Mesothelial cell of epicardium (in vitro differentiated cells): ENCODE results near the gene NIM1K. TPM values are rescaled to one million over a fixed set of nuclear protein-coding genes. Genes with fewer than 3 reads are reported as not detected.

ENCODE experiments used
- DNase-seq, 2 experiments: peaks; one replicate each; pipeline ENCODE4 v3.0.0; 2021; ENCODE audit warnings: low spot score in 2 of 2; ENCODE audit not compliant: unreplicated experiment in 2 of 2
- H3K27ac Mint-ChIP-seq: 2 replicates; pipeline ENCODE4 v1.8.0; 2021; ENCODE audit warnings: mixed read lengths
- H3K27me3 Mint-ChIP-seq: 2 replicates; pipeline ENCODE4 v1.8.0; 2021; ENCODE audit warnings: low read depth, mixed read lengths
- H3K36me3 Mint-ChIP-seq: 2 replicates; pipeline ENCODE4 v1.8.0; 2021; ENCODE audit warnings: mixed read lengths
- H3K4me1 Mint-ChIP-seq: 2 replicates; pipeline ENCODE4 v1.8.0; 2021; ENCODE audit warnings: mixed read lengths
- H3K4me3 Mint-ChIP-seq: 2 replicates; pipeline ENCODE4 v1.8.0; 2021; ENCODE audit warnings: mild to moderate bottlenecking, moderate library complexity, mixed read lengths
- H3K9me3 Mint-ChIP-seq: 2 replicates; pipeline ENCODE4 v1.8.0; 2021; ENCODE audit warnings: mixed read lengths
- total RNA-seq: library from RNA; stranded (reverse); gene quantifications from 3 replicates; pipeline ENCODE4 v1.2.1, GENCODE V29; 2021
- TF ChIP-seq, protein P1 (sequence below): fragments of 200-600 bp; sonication (generic); IDR thresholded peaks from one replicate; pipeline ENCODE4 v1.5.0; 2021; ENCODE audit warnings: antibody characterized with exemption; ENCODE audit not compliant: unreplicated experiment

NIM1K gene
- total RNA-seq, 1 donor from 2014 or later = 0.22 TPM

DNA sequence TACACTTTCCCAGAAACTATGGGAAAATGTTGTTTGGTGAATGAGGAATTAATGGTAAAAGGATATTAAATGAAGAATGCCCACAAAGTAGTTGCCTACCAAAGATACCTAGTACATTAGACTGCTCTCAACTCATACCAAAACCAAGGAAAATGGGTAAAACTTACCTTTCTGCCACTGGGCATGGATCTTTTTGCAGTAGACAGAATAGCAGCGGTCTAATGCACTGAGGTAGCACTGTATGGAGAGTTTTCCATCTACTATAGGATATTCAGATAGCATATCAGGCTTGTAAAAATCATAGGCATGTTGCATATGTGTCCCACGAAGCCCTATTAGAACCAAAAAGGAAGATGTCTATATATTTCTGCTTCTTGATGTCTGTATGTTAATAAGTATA lies 104.8 kb downstream of the NIM1K start:
- peaks cover 46% of the 10 kb centered on the region for H3K36me3 Mint-ChIP-seq
- H3K4me1 Mint-ChIP-seq = peaks cover 41% of the 10 kb centered on the region
- no peak overlapping the region for H3K4me3 Mint-ChIP-seq
- peak overlapping the region; percentile 54 for H3K27ac Mint-ChIP-seq
- no peaks in the 10 kb centered on the region for H3K27me3 Mint-ChIP-seq
- TF ChIP-seq, protein P1, sequence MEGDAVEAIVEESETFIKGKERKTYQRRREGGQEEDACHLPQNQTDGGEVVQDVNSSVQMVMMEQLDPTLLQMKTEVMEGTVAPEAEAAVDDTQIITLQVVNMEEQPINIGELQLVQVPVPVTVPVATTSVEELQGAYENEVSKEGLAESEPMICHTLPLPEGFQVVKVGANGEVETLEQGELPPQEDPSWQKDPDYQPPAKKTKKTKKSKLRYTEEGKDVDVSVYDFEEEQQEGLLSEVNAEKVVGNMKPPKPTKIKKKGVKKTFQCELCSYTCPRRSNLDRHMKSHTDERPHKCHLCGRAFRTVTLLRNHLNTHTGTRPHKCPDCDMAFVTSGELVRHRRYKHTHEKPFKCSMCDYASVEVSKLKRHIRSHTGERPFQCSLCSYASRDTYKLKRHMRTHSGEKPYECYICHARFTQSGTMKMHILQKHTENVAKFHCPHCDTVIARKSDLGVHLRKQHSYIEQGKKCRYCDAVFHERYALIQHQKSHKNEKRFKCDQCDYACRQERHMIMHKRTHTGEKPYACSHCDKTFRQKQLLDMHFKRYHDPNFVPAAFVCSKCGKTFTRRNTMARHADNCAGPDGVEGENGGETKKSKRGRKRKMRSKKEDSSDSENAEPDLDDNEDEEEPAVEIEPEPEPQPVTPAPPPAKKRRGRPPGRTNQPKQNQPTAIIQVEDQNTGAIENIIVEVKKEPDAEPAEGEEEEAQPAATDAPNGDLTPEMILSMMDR = no peak
- no peak for DNase-seq
- H3K9me3 Mint-ChIP-seq = no peaks in the 10 kb centered on the region

DNA sequence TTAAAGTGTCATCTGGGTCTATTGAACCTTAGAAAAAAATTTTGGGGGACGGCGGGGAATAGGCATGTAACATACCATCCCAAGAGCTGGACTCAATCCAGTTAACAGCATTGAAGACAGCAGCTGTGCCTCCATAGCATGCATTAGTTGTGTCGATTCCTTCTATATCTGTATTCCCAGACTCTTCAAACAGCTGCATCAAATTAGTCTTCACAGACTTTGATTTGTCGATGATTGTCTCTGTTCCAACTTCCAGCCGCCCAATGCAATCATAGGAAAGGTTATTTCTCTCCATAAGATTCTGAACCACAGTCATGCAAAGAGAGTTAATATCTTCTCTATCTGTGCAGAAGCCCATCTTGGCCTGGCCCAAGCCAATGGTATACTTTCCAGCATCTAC lies 106.4 kb downstream of the NIM1K start:
- TF ChIP-seq, protein P1 = no peak
- H3K4me3 Mint-ChIP-seq = no peak overlapping the region
- no peaks in the 10 kb centered on the region for H3K27me3 Mint-ChIP-seq
- peaks cover 54% of the 10 kb centered on the region for H3K4me1 Mint-ChIP-seq
- H3K36me3 Mint-ChIP-seq = peaks cover 37% of the 10 kb centered on the region
- H3K9me3 Mint-ChIP-seq = no peaks in the 10 kb centered on the region
- DNase-seq = no peak
- H3K27ac Mint-ChIP-seq = peak overlapping the region; percentile 36

DNA sequence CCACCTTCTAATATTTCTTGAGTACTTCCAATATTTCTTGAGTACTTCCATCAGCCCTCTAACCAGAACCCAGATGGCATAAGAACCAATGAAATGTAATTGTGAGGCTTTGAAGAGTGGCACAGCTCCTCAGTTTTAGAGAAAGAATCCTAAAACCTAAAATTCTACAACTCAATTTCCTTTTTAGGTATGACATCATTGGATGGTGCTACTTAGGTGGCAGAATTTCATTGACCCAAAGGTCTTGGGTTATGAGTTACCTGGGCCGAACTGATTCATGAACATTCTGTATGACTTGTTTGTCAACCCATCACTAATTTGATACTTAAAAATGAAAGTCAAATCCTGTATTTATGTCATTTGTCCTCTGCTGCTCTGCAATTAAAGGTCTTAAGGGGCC lies 108.1 kb downstream of the NIM1K start:
- Mint-ChIP-seq H3K27ac (no peak overlapping the region), H3K36me3 (peaks cover 28% of the 10 kb centered on the region)
- TF ChIP-seq, protein P1 = no peak

DNA sequence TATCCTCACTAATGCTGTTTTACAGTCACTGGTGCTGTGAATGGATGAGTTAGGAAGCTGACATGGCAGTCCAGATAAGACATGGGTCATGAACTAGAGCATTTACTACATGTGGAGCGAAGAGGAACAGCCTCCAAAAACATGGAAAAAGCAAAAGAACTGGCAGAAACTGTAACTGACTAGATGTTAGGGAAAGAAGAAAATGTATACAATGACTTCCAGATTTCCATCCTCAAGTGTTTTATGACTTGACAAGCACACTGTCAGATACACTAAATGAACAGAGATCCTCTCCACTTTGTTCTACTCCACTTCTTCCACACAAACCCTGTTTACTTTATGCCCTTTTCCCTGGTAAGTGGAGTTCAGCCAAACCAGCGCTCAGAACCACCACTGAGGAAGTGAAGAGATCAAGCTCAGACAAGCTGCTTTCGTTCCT lies 109.6 kb downstream of the NIM1K start:
- DNase-seq = no peak
- Mint-ChIP-seq H3K9me3 (no peaks in the 10 kb centered on the region), H3K27me3 (no peaks in the 10 kb centered on the region), H3K4me3 (no peak overlapping the region), H3K36me3 (peaks cover 23% of the 10 kb centered on the region), H3K4me1 (peaks cover 50% of the 10 kb centered on the region), H3K27ac (peak overlapping the region; percentile 71)
- TF ChIP-seq, protein P1 = no peak

More for the DNA sequence above, 108.1 kb downstream of the NIM1K start:
- Mint-ChIP-seq H3K9me3 (no peaks in the 10 kb centered on the region), H3K4me1 (peaks cover 55% of the 10 kb centered on the region), H3K4me3 (no peak overlapping the region), H3K27me3 (no peaks in the 10 kb centered on the region)
- no peak for DNase-seq

DNA sequence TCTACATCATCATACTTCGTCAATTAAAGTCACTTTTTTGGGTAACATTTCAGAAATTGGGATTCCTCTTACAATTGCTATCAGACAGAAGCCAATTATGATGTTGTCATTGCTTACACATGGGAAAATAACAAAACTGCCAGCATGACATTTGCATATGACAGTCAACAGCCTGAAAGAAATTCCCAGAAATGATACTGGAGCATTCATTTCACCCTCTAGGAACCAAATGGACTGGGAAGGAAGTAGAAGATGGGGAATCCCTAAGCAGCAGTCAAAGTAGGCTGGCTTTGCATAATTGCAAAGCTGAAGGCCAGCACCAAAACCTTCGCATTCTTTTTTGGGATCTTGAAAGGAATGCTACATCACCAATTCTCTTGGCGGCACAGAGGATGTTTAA lies 110.5 kb downstream of the NIM1K start:
- no peak for DNase-seq
- no peaks in the 10 kb centered on the region for H3K9me3 Mint-ChIP-seq
- H3K4me1 Mint-ChIP-seq = peaks cover 53% of the 10 kb centered on the region
- TF ChIP-seq, protein P1 = no peak
- H3K36me3 Mint-ChIP-seq = peaks cover 15% of the 10 kb centered on the region
- no peak overlapping the region for H3K4me3 Mint-ChIP-seq
- H3K27me3 Mint-ChIP-seq = no peaks in the 10 kb centered on the region
- peak overlapping the region; percentile 71 for H3K27ac Mint-ChIP-seq

DNA sequence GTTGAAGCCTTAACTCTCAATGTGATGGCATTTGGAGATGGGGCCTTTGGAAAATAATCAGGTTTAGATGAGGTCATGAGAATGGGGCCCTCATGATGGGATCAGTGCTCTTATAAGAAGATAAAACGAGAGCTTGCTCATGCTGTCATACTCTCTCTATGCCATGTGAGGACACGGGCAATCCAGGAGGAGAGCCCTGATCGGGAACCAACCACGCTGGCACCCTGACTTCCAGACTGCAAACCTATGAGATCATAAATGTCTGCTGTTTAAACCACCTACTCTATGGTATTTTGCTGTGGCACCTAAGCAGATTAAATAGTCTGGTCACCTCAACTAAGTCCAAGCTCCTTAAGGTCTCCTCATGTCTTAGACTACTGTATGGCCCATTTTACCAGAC lies 111.2 kb downstream of the NIM1K start:
- H3K27me3 Mint-ChIP-seq = no peaks in the 10 kb centered on the region
- H3K36me3 Mint-ChIP-seq = peaks cover 10% of the 10 kb centered on the region
- H3K27ac Mint-ChIP-seq = peak overlapping the region; percentile 54
- no peak overlapping the region for H3K4me3 Mint-ChIP-seq
- no peaks in the 10 kb centered on the region for H3K9me3 Mint-ChIP-seq
- TF ChIP-seq, protein P1 = no peak
- DNase-seq = no peak
- H3K4me1 Mint-ChIP-seq = peaks cover 60% of the 10 kb centered on the region
